NCI-H1105 (cell line): ENCODE results near the gene USP10.

Source experiments
- DNase-seq: peaks from one replicate; lab custom pipeline; 2025; lab: John Stamatoyannopoulos, UW

Gene USP10

GRCh38 chr16:84774810-84775209 lies 75.0 kb downstream of the USP10 start:
- DNase-seq: no peak

GRCh38 chr16:84775262-84775810 lies 75.5 kb downstream of the USP10 start:
- DNase-seq: no peak

GRCh38 chr16:84777435-84777834 lies 77.6 kb downstream of the USP10 start:
- no peak for DNase-seq

GRCh38 chr16:84778720-84779119 lies 78.9 kb downstream of the USP10 start:
- no peak for DNase-seq

- DNase-seq: no peak
These were observed 80.3 kb downstream of the USP10 start for GRCh38 chr16:84780063-84780462.

- DNase-seq: no peak
These were observed 81.0 kb downstream of the USP10 start for GRCh38 chr16:84780544-84781376.

- no peak for DNase-seq
These were observed 83.0 kb downstream of the USP10 start for GRCh38 chr16:84782846-84783245.

- peak; percentile 71 for DNase-seq
These were observed 86.2 kb downstream of the USP10 start for GRCh38 chr16:84785843-84786581.

GRCh38 chr16:84786605-84787262 lies 86.9 kb downstream of the USP10 start:
- DNase-seq: peak; percentile 73

- no peak for DNase-seq
These were observed 87.4 kb downstream of the USP10 start for GRCh38 chr16:84787263-84787622.

- no peak for DNase-seq
These were observed 89.2 kb downstream of the USP10 start for GRCh38 chr16:84788920-84789391.

GRCh38 chr16:84789431-84789830 lies 89.6 kb downstream of the USP10 start:
- no peak for DNase-seq

- no peak for DNase-seq
These were observed 90.5 kb downstream of the USP10 start for GRCh38 chr16:84790301-84790700.

GRCh38 chr16:84791088-84791487 lies 91.3 kb downstream of the USP10 start:
- DNase-seq: no peak

- no peak for DNase-seq
These were observed 91.7 kb downstream of the USP10 start for GRCh38 chr16:84791501-84791900.

GRCh38 chr16:84794186-84794585 lies 94.4 kb downstream of the USP10 start:
- DNase-seq: no peak

- no peak for DNase-seq
These were observed 94.8 kb downstream of the USP10 start for GRCh38 chr16:84794626-84795025.

GRCh38 chr16:84795329-84796053 lies 95.7 kb downstream of the USP10 start:
- DNase-seq: no peak

GRCh38 chr16:84800158-84800978 lies 100.6 kb downstream of the USP10 start:
- DNase-seq: no peak

- no peak for DNase-seq
These were observed 103.3 kb downstream of the USP10 start for GRCh38 chr16:84803146-84803545.

GRCh38 chr16:84804326-84804725 lies 104.5 kb downstream of the USP10 start:
- no peak for DNase-seq
